ENCODE data around the gene ZP4. TPM values are rescaled to one million over a fixed set of nuclear protein-coding genes. Genes with fewer than 3 reads are reported as not detected.

Gene ZP4
- total RNA-seq, 2 donors from 2014 or later = not detected

GRCh38 chr1:237863234-237863633 is 27.5 kb downstream of the ZP4 start:
- DNase-seq (ENCODE audit: low spot score) = no peak
- Histone ChIP-seq H3K36me3 (no peaks in the 10 kb centered on the region), H3K9me3 (no peaks in the 10 kb centered on the region), H3K27ac (no peak overlapping the region), H3K27me3 (replicated peaks; ENCODE audit: insufficient read depth) (no peaks in the 10 kb centered on the region), H3K4me1 (replicated peaks) (no peaks in the 10 kb centered on the region), H3K4me3 (no peak overlapping the region)
- 75% methylated on average over 2 of the region's 2 CpGs for WGBS
- TF ChIP-seq POLR2A (IDR thresholded peaks at IDR 0.05) = no peak
- TF ChIP-seq, protein P1, sequence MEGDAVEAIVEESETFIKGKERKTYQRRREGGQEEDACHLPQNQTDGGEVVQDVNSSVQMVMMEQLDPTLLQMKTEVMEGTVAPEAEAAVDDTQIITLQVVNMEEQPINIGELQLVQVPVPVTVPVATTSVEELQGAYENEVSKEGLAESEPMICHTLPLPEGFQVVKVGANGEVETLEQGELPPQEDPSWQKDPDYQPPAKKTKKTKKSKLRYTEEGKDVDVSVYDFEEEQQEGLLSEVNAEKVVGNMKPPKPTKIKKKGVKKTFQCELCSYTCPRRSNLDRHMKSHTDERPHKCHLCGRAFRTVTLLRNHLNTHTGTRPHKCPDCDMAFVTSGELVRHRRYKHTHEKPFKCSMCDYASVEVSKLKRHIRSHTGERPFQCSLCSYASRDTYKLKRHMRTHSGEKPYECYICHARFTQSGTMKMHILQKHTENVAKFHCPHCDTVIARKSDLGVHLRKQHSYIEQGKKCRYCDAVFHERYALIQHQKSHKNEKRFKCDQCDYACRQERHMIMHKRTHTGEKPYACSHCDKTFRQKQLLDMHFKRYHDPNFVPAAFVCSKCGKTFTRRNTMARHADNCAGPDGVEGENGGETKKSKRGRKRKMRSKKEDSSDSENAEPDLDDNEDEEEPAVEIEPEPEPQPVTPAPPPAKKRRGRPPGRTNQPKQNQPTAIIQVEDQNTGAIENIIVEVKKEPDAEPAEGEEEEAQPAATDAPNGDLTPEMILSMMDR (IDR thresholded peaks at IDR 0.05) = no peak
- no peak for TF ChIP-seq POLR2AphosphoS5 (IDR thresholded peaks at IDR 0.05)
- intact Hi-C loops (cut with DNase I) = no loop called here

DNA sequence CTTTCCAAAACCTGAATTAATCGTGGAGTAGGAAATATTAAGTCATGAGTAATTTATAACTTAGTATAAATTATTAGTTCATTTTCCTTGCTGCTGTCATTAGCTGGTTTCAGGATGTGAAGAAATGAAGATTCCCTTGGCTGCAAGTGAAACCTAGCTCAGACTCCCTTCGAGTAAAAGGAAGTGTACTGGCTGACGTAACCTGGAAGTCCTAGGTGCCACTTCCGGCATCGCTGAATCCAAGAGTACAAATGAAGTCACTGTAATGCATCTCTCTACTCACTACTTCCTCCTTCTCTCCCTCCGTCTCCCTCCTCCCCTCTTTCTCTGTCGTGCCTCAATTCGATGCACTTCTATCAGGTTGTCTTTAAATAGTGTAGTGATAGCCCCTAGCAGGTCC is 28.8 kb downstream of the ZP4 start:
- Histone ChIP-seq H3K4me3 (no peak overlapping the region), H3K4me1 (replicated peaks) (no peaks in the 10 kb centered on the region), H3K36me3 (no peaks in the 10 kb centered on the region), H3K27me3 (replicated peaks; ENCODE audit: insufficient read depth) (no peaks in the 10 kb centered on the region), H3K27ac (no peak overlapping the region), H3K9me3 (no peaks in the 10 kb centered on the region)
- no peak for DNase-seq (ENCODE audit: low spot score)
- TF ChIP-seq POLR2AphosphoS5 (IDR thresholded peaks at IDR 0.05) (no peak), POLR2A (IDR thresholded peaks at IDR 0.05) (no peak)
- TF ChIP-seq, protein P1 (IDR thresholded peaks at IDR 0.05) = no peak
- 83% methylated on average over 8 of the region's 8 CpGs for WGBS
- intact Hi-C loops (cut with DNase I) = no loop called here

- Histone ChIP-seq H3K27me3 (replicated peaks; ENCODE audit: insufficient read depth) (no peaks in the 10 kb centered on the region), H3K36me3 (no peaks in the 10 kb centered on the region), H3K9me3 (no peaks in the 10 kb centered on the region), H3K27ac (no peak overlapping the region), H3K4me1 (replicated peaks) (no peaks in the 10 kb centered on the region), H3K4me3 (no peak overlapping the region)
- TF ChIP-seq, protein P1 (IDR thresholded peaks at IDR 0.05) = no peak
- TF ChIP-seq POLR2A (IDR thresholded peaks at IDR 0.05) = no peak
- TF ChIP-seq POLR2AphosphoS5 (IDR thresholded peaks at IDR 0.05) = no peak
- intact Hi-C loops (cut with DNase I) = no loop called here
- 67% methylated on average over 4 of the region's 4 CpGs for WGBS
- no peak for DNase-seq (ENCODE audit: low spot score)
Observed at GRCh38 chr1:237858992-237859391, 31.7 kb downstream of the ZP4 start.

DNA sequence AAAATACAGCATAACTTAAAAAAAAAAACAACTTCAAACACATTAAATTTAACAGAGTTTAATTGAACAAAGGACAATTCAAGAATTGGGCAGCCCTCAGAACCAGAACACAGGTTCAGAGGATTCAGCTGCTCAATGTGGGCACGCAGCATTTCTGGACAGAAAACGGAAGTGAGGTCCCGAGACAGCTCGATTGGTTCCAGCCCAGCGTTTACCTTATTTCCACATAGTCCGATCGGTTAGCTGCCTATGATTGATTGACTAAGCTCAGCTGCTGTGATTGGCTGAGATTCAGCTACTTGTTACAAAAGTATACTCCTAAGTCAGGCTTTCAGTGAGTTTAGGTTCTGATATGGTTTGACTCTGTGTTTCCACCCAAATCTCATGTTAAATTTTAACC is 33.3 kb downstream of the ZP4 start:
- H3K4me3 ChIP-seq = no peak overlapping the region
- intact Hi-C loops (cut with DNase I) = no loop called here

GRCh38 chr1:237852342-237852741 is 38.4 kb downstream of the ZP4 start:
- no peak for TF ChIP-seq POLR2A (IDR thresholded peaks at IDR 0.05)
- no peak for TF ChIP-seq POLR2AphosphoS5 (IDR thresholded peaks at IDR 0.05)
- TF ChIP-seq, protein P1 (IDR thresholded peaks at IDR 0.05) = no peak
- WGBS = 60% methylated on average over 3 of the region's 3 CpGs
- no peak overlapping the region for H3K27ac ChIP-seq
- H3K4me3 ChIP-seq = no peak overlapping the region
- DNase-seq (ENCODE audit: low spot score) = no peak
- H3K27me3 ChIP-seq (replicated peaks; ENCODE audit: insufficient read depth) = no peaks in the 10 kb centered on the region
- intact Hi-C loops (cut with DNase I) = no loop called here
- H3K36me3 ChIP-seq = no peaks in the 10 kb centered on the region
- H3K4me1 ChIP-seq (replicated peaks) = no peaks in the 10 kb centered on the region
- no peaks in the 10 kb centered on the region for H3K9me3 ChIP-seq

More for the DNA sequence above, 33.3 kb downstream of the ZP4 start:
- 88% methylated on average over 7 of the region's 7 CpGs for WGBS
- Histone ChIP-seq H3K9me3 (no peaks in the 10 kb centered on the region), H3K27me3 (replicated peaks; ENCODE audit: insufficient read depth) (no peaks in the 10 kb centered on the region), H3K27ac (no peak overlapping the region), H3K36me3 (no peaks in the 10 kb centered on the region), H3K4me1 (replicated peaks) (no peaks in the 10 kb centered on the region)
- DNase-seq (ENCODE audit: low spot score) = no peak
- TF ChIP-seq, protein P1 (IDR thresholded peaks at IDR 0.05) = no peak
- TF ChIP-seq POLR2AphosphoS5 (IDR thresholded peaks at IDR 0.05) = no peak
- TF ChIP-seq POLR2A (IDR thresholded peaks at IDR 0.05) = no peak

All from prostate gland (tissue), 2 donors.